Glomerular endothelial cell (primary cell): Measurements from ENCODE around the gene ACVR1B. TPM values are rescaled to one million over a fixed set of nuclear protein-coding genes. Genes with fewer than 3 reads are reported as not detected.

Experiments
- DNase-seq: peaks from one replicate; pipeline ENCODE4 v3.0.0-alpha.2; 2011; ENCODE audit warnings: low read depth, low spot score; ENCODE audit errors: extremely low read depth
- total RNA-seq: library from RNA; depleted of rRNA; stranded (reverse); fragments of >200 nt; gene quantifications from 2 replicates; pipeline ENCODE4 v1.2.3, GENCODE V29; 2015

ACVR1B gene
- total RNA-seq, 1 donor from 2014 or later = 9.0 TPM

GRCh38 chr12:52041695-52042123 lies 90.2 kb downstream of the ACVR1B start:
- DNase-seq = no peak

GRCh38 chr12:52042706-52043385 lies 91.3 kb downstream of the ACVR1B start:
- no peak for DNase-seq

DNA sequence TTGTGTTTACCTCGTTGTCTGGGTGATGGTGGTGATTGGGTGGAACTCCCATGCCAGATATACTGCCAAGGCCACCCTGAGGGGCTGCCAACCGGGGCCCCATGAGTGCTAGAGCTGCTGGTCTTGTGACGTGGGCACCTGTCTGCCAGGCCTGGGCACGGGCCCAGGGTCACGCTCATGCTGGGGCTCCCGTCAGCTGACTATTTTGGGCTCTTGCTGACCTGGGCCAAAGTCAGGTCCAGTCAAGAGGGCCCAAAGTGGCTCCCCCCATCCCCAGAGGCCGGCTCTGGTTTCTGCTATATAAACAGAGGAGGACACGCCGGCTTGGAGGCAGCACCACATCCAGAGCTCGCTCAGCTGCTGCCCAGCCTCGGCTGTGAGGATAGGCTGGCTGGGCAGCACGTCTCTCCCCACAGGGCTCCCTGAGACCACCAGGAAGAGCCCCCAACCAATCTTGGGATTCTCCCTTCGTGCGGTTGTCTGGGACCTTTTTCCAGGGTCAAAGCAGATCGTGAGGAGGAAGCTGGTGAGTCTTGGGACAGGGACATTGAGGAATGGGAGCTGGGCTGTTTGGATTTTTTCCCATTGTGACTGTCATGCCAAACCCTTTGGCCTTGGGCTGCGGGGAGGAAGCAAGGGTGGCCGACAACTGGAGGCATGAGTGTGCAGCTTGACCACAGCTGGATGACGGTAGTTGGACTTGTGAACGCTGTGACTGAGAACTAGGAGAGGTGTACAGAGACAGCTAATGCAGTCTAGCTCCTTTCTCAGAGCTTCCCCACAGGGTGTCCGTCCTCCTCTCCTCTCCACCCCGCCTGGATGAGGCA lies 92.1 kb downstream of the ACVR1B start:
- DNase-seq = no peak

DNA sequence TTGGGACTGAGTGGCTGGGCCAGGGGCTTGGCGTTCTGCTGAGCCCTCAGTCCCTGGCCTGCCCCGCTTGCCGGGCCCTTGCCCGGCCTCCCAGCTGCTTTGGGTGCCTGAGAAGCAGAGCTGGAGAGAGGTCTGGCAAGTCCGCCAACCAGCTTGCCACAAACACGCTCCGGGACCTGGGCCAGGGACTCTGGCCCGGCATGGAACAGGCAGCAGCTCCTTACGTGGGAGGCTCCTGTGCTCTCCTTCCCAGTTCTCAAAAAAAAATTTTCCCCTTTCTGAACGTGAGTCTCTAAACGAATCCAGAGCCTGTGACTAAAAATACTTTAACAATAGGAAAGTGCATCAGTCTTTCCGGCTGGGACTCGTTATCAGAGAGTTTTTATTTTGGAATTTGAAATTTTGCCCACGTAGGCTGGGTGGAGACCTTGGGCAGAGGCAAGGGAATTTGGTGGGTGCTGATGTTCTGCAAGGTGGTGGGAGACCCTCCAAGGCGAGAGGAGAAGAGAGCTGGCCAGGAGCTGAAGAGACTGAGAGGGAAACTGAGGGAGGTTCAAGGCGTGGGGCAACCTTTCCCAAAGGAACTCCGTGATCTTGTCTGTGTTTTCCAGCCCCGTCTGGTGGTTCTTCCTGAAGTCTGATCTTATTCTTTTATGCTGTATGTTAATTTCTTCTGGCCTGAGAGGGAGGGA lies 92.9 kb downstream of the ACVR1B start:
- DNase-seq = no peak

DNA sequence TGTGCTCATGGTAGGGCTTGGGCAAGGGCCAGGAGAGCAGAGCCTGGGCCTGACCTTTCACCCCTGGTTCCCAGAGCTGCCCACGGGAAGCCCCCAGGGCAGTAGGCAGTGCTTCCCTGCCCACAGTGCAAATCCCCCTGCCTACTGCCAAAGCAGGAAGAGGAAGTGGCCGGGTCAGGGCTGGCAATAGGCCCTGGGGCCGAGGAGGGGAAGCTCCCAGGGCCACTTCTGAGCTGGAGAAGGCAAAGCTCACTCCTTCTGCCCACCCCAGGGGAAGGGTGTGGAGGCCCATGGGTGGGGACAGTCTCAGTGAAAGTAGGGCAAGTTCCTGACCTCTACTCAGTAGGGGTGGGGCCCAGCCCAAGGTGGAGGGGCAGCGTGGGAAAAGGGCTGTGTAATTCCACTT lies 94.3 kb downstream of the ACVR1B start:
- DNase-seq = no peak

Other genes with a start within 250 kb of the ACVR1B start
- 0.41 and 0.73 TPM in 2 replicates for gene FIGNL2, start 103.0 kb upstream of the ACVR1B start, total RNA-seq
- gene ANKRD33, start 63.6 kb upstream of the ACVR1B start, total RNA-seq = 1.2 and 3.2 TPM in 2 replicates
- gene ACVRL1, start 44.2 kb upstream of the ACVR1B start, total RNA-seq = 933 and 964 TPM in 2 replicates
- 38.2 and 53.3 TPM in 2 replicates for gene TAMALIN, start 55.2 kb downstream of the ACVR1B start, total RNA-seq
- gene NR4A1, start 99.7 kb downstream of the ACVR1B start, total RNA-seq = 2.4 and 3.4 TPM in 2 replicates
- 44.3 and 76.7 TPM in 2 replicates for gene ATG101, start 118.3 kb downstream of the ACVR1B start, total RNA-seq
- gene SMIM41, start 128.0 kb downstream of the ACVR1B start, total RNA-seq = not detected in 2 replicates
- 1.5 and 1.6 TPM in 2 replicates for gene KRT80, start 240.3 kb downstream of the ACVR1B start, total RNA-seq